SU-DHL-6 (cell line): ENCODE measurements around the gene CD247.

ENCODE experiments used
- EZH2phosphoT487 ChIP-seq: fragments of 200-600 bp; sonication (generic), shearing (Covaris generic); conservative IDR thresholded peaks from 2 replicates; pipeline ENCODE4 v1.6.1; 2018; ENCODE audit warnings: mild to moderate bottlenecking, antibody characterized with exemption, low read length, moderate library complexity, mixed read lengths
- TF ChIP-seq, protein P1 (sequence below): fragments of 200-600 bp; sonication (generic); IDR thresholded peaks from one replicate; pipeline ENCODE4 v1.5.1; 2017; ENCODE audit warnings: antibody characterized with exemption, mild to moderate bottlenecking, low read length, moderate library complexity; ENCODE audit not compliant: insufficient read depth, poor library complexity, severe bottlenecking

DNA sequence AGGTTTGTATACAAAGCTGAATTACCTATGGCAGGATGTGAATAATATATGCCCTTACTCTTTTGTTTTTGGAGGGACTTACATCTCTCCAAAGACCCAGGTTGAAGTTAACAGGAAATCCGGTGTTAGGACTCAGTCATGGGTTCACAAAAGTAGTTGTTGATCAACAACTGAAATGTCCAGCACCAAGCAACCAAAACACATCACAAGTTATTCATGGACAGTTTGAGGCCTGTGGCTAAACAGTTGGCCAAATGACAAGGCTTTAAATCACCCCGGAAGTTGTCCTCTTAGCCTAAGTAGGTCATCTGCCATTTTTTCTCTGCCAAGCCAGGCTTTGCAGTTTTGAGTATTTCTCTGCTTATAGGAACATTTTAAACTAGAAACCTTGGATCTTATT, 89.9 kb downstream of the CD247 start:
- no peak for TF ChIP-seq EZH2phosphoT487
- TF ChIP-seq, protein P1, sequence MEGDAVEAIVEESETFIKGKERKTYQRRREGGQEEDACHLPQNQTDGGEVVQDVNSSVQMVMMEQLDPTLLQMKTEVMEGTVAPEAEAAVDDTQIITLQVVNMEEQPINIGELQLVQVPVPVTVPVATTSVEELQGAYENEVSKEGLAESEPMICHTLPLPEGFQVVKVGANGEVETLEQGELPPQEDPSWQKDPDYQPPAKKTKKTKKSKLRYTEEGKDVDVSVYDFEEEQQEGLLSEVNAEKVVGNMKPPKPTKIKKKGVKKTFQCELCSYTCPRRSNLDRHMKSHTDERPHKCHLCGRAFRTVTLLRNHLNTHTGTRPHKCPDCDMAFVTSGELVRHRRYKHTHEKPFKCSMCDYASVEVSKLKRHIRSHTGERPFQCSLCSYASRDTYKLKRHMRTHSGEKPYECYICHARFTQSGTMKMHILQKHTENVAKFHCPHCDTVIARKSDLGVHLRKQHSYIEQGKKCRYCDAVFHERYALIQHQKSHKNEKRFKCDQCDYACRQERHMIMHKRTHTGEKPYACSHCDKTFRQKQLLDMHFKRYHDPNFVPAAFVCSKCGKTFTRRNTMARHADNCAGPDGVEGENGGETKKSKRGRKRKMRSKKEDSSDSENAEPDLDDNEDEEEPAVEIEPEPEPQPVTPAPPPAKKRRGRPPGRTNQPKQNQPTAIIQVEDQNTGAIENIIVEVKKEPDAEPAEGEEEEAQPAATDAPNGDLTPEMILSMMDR: no peak
